IMR-90 (cell line): ENCODE measurements around the gene DAG1.

Experiments
- BHLHE40 ChIP-seq: fragments of 150-350 bp; IDR thresholded peaks from 2 replicates; pipeline ENCODE4 v1.6.1; 2016; ENCODE audit warnings: mild to moderate bottlenecking, low read depth, low read length
- ELK1 ChIP-seq: fragments of 150-350 bp; IDR thresholded peaks from 2 replicates; pipeline ENCODE4 v1.6.1; 2016; ENCODE audit warnings: low read depth, mild to moderate bottlenecking, low read length, moderate library complexity, borderline replicate concordance
- FOS ChIP-seq: fragments of 150-350 bp; IDR thresholded peaks from 2 replicates; pipeline ENCODE4 v1.6.1; 2016; ENCODE audit warnings: low read depth, low read length
- MAFK ChIP-seq: IDR thresholded peaks from 2 replicates; pipeline ENCODE4 v1.6.1; 2012; ENCODE audit warnings: low read depth, low read length, improper control_type of control experiment
- MXI1 ChIP-seq: IDR thresholded peaks from 2 replicates; pipeline ENCODE4 v1.6.1; 2012; ENCODE audit warnings: low read depth, mild to moderate bottlenecking, low read length, moderate library complexity, borderline replicate concordance
- POLR2A ChIP-seq: IDR thresholded peaks from 2 replicates; pipeline ENCODE4 v1.6.1; 2012; ENCODE audit warnings: mild to moderate bottlenecking, low read depth, low read length
- RAD21 ChIP-seq: IDR thresholded peaks from 2 replicates; pipeline ENCODE4 v1.6.1; 2012; ENCODE audit warnings: low read length, improper control_type of control experiment
- RFX5 ChIP-seq: IDR thresholded peaks from 2 replicates; pipeline ENCODE4 v1.8.0; 2012; ENCODE audit warnings: low read depth, mild to moderate bottlenecking, low read length, moderate library complexity
- TF ChIP-seq, protein P1 (sequence below): conservative IDR thresholded peaks from 2 replicates; pipeline ENCODE4 v1.5.1; 2012; ENCODE audit warnings: mild to moderate bottlenecking, low read depth, low read length, improper control_type of control experiment
- TF ChIP-seq, protein P2 (sequence below): fragments of 150-350 bp; IDR thresholded peaks from 2 replicates; pipeline ENCODE4 v1.6.1; 2017; ENCODE audit warnings: mild to moderate bottlenecking, antibody characterized with exemption, low read length, low read depth

- no peak for TF ChIP-seq MXI1
- TF ChIP-seq, protein P1, sequence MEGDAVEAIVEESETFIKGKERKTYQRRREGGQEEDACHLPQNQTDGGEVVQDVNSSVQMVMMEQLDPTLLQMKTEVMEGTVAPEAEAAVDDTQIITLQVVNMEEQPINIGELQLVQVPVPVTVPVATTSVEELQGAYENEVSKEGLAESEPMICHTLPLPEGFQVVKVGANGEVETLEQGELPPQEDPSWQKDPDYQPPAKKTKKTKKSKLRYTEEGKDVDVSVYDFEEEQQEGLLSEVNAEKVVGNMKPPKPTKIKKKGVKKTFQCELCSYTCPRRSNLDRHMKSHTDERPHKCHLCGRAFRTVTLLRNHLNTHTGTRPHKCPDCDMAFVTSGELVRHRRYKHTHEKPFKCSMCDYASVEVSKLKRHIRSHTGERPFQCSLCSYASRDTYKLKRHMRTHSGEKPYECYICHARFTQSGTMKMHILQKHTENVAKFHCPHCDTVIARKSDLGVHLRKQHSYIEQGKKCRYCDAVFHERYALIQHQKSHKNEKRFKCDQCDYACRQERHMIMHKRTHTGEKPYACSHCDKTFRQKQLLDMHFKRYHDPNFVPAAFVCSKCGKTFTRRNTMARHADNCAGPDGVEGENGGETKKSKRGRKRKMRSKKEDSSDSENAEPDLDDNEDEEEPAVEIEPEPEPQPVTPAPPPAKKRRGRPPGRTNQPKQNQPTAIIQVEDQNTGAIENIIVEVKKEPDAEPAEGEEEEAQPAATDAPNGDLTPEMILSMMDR: no peak
- no peak for TF ChIP-seq POLR2A
- TF ChIP-seq BHLHE40: no peak
- TF ChIP-seq RAD21: no peak
- TF ChIP-seq FOS: no peak
- no peak for TF ChIP-seq RFX5
- TF ChIP-seq, protein P2, sequence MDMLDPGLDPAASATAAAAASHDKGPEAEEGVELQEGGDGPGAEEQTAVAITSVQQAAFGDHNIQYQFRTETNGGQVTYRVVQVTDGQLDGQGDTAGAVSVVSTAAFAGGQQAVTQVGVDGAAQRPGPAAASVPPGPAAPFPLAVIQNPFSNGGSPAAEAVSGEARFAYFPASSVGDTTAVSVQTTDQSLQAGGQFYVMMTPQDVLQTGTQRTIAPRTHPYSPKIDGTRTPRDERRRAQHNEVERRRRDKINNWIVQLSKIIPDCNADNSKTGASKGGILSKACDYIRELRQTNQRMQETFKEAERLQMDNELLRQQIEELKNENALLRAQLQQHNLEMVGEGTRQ: no peak
- TF ChIP-seq MAFK: no peak
- no peak for TF ChIP-seq ELK1
Observed at GRCh38 chr3:49453621-49454020, 16.4 kb upstream of the DAG1 start.
